OCI-M1 (cell line): ENCODE data around the gene PROZ.

Experiments used
- DNase-seq: peaks from one replicate; lab custom pipeline; 2025; lab: John Stamatoyannopoulos, UW

PROZ gene

GRCh38 chr13:113178896-113179167 is 20.4 kb downstream of the PROZ start:
- no peak for DNase-seq

DNA sequence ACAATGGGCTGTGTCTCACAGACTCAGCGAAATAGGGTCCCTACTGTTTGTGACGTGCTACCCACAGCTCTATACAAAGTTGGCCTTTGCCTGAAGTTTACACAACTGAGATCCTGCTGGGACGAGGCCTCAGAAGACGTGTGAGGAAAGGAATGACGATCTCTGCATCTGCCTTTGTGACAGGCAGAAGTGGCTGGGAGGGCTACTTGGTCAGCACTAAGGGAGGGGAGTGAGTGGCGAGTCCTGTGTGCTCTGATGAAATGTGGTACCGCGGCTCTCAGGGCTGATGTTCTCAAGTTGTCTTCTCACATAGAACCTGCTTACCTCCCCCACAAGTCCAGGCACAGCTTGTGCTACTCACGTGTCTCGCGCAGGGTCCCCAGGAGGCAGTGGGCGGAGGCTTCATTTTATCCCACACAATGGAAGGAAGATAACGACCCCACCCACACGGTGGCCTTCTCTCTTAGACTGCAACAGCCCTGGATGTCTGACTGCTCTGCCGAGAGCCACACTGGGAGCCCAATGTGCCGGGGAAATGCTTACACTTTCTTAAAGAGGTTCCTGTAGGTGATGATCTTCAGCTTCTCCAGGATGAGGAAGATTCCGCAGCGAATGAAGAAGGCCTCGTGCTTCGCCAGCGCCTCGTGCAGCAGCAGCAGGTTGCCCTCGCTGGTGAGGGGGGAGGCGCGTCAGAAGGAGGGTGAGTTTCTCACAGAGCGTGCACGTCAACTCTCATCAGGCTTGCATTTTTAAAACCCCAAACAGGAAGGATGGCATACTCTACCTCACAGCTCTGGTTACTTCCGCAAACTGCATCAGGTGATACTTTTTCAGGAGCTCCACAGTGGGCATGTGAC is 21.2 kb downstream of the PROZ start:
- DNase-seq: no peak

DNA sequence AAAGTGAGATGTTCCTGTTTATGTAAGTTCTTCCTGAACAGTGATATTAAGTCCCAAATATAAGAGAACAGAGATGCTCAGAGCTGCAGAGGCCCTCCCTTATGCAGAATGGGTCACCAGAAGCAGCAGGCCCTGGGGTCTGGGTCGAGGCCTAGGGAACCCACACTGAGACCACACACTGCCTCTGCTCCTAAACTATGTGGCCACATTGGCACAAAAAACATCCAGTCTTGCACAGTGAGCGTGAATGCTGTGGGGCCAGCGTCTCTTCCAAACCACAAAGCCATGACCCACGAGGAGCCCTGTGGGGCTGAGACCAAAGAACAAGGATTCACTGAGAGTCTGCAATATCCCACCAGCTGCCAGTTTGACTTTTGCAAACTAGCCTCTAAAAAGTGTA is 23.6 kb downstream of the PROZ start:
- DNase-seq: no peak

DNA sequence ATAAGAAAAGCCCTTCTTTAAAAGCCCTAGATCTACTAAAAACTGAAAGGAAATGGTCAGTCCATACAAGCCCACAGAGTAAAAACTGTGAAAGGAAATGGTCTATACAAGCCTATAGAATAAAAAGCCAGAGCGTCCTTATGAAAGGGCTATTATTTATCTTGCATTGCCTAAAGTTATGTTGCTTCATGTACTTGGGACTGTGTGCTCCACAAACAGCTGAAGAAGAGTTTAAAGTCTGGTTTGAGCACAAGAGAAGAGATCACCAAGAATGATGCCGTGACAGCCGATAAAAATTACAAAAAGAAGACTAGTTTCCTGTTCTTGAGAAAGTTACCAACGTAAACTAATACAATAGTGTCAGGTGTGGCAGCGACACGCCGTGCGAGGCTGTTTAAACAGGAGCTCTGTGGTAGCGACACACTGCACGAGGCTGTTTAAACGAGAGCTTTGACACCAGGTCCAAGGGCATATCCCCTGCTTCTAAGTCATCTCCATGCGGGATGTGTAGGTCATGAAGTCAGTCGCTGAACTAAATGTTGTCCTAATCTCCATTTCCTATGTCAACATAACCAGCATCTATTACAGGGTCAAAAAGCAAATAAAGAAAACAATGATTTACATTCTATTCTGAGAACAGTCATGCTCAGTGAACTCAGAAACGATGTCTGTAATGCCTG is 25.1 kb downstream of the PROZ start:
- DNase-seq: no peak

DNA sequence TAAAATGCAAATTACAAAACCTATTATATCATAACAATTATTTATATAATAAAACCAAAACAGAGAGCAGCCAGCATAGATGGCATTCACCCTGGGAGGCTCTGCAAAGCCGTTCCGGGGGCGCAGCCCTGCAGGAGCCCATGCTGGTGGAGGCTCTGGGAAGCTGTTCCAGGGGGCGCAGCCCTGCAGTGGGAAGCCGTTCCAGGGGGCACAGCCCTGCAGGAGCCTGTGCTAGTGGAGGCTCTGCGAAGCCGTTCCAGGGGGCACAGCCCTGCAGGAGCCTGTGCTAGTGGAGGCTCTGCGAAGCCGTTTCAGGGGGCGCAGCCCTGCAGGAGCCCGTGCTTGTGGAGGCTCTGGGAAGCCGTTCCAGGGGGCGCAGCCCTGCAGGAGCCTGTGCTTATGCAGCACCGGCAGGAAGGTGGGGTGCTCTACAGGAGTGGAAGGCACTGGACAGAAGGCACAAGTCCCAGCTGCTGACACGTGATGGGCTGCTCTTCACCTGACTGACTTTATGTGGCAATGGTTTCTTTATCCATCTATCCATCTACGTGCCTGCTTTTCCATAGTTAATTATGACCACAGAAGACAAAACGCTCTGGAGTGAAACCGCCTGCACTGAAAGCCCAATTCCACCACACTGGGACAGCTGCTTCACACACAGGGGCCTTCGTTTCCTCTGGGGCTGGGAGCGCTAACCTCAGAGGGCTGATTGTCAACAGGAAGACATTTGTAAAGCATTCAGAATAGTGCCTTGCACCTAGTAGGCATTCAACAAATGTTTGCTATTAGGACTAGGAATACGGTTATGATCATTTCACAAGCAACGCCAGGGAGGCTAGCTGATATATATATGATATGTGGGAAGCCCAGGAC is 26.4 kb downstream of the PROZ start:
- no peak for DNase-seq

DNA sequence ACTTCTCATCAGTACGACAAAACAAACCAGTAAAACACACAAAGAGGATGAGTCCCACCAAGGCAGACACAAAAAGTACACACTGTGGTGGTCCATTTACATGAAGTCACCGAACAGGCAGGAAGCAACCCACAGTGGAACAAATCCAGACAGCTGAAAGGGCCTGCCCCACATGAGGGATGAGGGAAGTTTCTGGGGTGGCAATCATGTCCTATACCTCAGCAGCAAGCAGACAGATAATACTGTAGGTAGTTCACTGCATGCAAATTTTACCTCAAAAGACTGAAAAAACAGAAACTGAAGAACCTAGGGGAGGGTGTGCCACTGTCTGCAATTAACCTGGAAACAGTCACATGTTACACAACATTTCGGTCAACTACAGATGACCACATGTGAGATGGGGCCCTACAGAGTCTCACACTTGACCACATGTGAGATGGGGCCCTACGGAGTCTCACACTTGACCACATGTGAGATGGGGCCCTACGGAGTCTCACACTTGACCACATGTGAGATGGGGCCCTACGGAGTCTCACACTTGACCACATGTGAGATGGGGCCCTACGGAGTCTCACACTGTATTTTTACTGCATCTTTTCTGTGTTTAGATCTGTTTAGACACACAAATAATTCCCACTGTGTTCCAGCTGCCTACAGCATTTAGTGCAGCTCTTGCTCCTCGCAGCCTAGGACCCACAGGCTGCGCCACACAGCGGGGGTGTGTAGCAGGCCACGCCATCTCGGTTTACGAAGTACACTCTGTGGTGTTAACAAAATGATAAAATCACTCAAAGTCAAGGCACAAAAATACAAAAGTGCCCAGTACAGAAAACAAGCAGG is 27.8 kb downstream of the PROZ start:
- DNase-seq: no peak

GRCh38 chr13:113187263-113187669 is 28.8 kb downstream of the PROZ start:
- no peak for DNase-seq

DNA sequence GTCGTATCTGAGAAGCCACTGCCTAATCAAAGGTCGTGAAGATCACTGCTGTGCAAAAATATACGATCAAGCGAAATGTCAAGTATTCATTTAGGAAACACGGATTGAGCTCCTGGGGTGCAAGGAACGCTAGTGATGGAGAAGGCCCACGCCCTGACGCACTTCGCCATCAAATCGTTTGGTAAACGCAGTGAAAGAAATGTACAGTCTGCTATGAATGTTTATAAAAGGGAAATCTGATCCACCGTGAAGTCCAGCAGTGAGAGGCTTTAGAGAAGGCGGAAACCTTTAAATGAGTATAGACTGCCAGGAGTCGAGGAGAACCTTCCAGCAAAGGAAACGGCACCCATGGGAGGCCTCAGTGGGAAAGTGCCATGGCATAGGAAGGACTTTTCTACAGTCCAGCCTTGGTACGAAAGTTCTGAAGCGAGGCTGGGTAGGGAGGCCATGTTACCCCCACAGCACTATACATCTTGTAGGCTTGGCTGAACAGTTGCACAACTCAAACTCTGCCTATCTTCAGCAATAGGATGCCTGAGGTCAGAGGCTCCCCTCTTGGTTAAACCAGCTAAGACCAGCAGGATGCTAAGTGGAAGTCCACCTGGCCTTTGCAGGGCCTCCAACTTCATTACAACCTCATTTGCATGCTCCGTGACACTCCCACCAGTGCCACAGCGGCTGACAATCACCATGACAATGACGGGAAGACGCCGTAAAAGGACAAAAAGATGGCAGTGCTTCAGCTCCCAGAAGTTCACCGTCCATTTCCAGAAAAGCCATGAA is 29.6 kb downstream of the PROZ start:
- DNase-seq: no peak

DNA sequence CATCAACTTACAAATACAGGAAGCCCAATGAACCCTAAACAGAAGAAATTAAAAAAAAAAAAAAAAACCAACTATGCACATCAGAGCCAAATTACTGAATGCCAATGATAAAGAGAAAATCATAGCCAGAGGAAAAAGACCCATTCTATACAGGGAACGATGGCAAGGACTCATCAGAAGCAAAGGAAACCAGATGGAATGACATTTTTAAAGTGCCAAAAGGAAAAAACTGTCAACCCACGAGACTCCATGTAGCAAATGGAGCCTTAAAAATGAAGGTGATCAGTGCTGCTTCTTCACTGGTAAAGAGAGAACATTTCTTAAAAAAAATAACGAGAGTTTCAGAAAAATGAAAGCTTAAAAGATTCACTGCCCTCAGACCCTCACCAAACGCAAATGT is 31.7 kb downstream of the PROZ start:
- DNase-seq: no peak

- no peak for DNase-seq
Measured at GRCh38 chr13:113192279-113192678, 33.8 kb downstream of the PROZ start.

GRCh38 chr13:113192902-113193301 is 34.5 kb downstream of the PROZ start:
- DNase-seq: no peak

DNA sequence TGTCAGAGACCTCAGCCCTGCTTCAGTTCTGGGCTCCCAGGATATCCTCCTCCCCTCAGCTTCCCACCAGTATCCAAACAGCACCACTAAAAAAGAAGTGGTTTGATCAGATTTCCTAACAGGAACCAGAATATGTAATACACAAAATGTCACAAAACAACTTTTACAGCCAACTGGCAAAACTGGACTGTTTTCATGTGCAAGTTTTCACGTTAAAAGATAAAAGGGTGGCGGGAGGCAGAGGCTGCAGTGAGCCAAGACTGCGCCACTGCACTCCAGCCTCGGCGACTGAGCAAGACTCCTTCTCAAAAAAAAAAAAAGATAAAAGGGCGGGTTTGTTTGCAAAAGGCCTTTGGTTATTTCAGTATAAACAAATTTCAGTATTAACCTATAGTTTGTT is 36.9 kb downstream of the PROZ start:
- no peak for DNase-seq

GRCh38 chr13:113196970-113197737 is 38.7 kb downstream of the PROZ start:
- no peak for DNase-seq

DNA sequence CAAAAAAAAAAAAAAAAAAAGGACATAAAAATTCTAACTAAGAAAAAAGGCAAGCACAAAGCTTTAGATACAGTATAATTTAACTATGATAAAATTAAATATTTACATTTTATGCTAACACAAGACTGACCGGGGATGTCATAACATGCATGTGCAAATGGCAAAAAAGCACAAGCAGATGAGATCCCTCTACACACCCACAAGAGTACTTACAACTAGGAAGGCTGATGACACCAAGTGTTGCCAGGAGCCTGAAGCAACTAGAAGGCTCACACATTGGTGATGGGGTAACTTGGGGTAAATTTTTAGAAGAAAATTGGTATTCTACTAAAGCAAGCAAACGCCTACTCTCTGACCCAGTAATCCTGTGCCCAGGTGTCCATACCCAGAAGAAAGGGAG is 43.4 kb downstream of the PROZ start:
- DNase-seq: no peak

DNA sequence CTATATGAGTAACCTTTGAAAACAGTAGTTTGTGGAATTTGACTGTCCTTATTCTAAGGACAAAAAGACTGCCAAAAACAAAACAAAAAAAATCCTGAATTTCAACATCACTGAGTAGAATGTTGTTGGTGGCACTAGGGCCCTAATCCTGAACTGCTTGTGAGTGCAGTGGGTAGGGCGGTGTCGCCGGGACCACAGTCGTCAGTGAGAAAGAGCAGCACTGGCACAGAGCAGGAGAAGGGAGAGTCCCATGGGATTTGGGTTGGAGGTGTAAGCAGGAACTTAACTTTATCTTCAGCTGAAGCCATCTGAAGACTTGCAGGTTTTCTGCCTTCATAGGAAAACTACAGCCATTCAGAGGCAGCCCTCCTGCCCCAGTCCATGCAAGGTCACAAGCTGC is 44.5 kb downstream of the PROZ start:
- no peak for DNase-seq

DNA sequence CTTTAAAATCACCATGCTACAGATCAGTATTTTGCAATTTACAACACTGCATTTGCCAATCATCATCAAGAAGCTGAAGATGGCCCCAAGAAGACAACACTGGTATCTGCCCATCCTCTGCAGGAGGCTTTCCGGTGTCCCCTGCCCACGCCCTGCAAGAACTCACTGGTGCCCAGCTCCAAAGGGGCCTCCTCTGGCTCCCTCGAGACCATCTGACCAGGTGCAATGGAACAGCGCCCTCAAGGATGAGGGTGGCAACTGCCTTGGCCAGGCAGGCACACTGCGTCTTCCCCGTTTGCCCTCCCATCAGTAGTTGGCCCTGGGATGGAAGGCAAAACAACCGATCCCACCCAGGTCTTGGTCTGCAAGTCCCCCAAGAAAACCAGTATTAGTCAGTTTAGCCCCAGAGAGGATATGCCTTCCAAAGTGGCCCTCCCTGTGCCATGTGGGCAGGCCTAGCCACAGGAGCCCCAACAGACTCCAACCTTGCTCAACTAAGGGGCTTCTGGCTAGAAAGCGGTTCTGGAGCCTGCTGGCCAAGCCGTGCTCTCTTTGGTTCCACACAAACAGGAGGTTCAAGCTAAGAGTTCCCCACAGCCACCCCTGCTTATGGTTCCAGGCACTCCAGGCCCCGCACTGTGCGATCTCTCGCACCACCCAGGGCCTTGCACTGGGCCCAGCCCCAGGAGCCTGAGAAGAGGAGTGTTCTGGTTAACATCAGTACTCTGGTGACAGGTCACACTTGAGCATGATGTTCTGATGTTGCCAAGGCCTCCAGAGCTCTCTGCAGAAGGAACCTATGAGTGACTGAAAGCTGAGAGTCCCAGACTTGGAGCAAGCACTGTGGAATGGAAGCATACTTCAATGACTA is 45.3 kb downstream of the PROZ start:
- no peak for DNase-seq

DNA sequence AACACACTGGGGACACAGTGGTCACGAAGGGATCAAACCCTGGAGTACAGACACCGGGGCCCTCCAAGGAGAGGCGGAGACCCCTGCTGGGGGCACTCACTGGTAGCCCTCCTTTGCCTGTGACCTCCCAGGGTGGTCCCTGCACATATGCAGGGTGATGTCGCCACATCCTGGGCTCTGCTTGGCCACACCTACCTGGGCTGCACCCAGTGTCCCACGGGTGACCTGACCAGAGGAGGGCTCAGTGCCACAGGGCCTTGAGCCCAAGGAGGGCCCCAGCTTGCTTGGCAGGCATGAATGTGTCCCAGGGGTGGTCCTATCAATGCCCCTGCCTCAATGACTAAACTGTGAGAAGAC is 45.9 kb downstream of the PROZ start:
- DNase-seq: no peak

- DNase-seq: peak; percentile 21
Measured at GRCh38 chr13:113205428-113205931, 47.0 kb downstream of the PROZ start.

DNA sequence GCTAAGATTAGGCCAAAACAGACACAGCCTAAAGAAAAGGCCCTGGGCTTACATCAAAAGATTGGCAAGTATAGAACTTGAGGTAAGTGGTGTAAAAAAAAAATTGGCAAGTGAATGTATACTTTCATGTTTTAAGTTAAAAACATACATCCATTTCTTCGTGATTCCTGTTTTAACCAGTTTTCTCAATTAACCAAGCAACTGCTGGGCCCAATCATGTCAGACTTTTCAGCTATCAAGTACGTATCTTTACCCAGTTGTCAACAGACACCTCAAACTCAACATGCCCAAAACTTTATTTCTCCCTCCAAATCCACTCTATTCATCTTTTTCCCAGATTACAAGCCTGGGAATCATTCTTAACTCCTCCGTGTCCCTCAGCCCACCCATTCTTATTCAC is 49.0 kb downstream of the PROZ start:
- peak; percentile 21 for DNase-seq
